Activated T-helper 1 cell treated with anti-CD3 and anti-CD28 coated beads, Interleukin-2, amount 50 U/mL, for 16 hours (primary cell): ENCODE data around the gene CIDEA.
"Not testable (repeated sequence)": the region's sequence is repeated elsewhere in the genome, so short reads cannot be mapped to it uniquely, and the experiment has no call there.

Experiments
- DNase-seq, 2 donors: peaks; one replicate each; pipeline ENCODE4 v3.0.0-alpha.2; 2020; ENCODE audit warnings: low read depth in 1 of 2, low spot score in 1 of 2

CIDEA gene

GRCh38 chr18:12238826-12239225 lies 15.3 kb upstream of the CIDEA start:
- no peak for DNase-seq

GRCh38 chr18:12239431-12239830 lies 14.7 kb upstream of the CIDEA start:
- no peak for DNase-seq

GRCh38 chr18:12242658-12243260 lies 11.4 kb upstream of the CIDEA start:
- no peak for DNase-seq

GRCh38 chr18:12243272-12243671 lies 10.9 kb upstream of the CIDEA start:
- not testable (repeated sequence) for DNase-seq

- DNase-seq, result no peak
These were observed 8.4 kb upstream of the CIDEA start for GRCh38 chr18:12245793-12246135.

GRCh38 chr18:12246849-12247808 lies 7.0 kb upstream of the CIDEA start:
- no peak for DNase-seq

GRCh38 chr18:12247946-12248345 lies 6.2 kb upstream of the CIDEA start:
- DNase-seq, result no peak

- DNase-seq, result no peak
These were observed 5.0 kb upstream of the CIDEA start for GRCh38 chr18:12248926-12249720.

- DNase-seq, result no peak
These were observed 2.9 kb upstream of the CIDEA start for GRCh38 chr18:12251311-12251710.

- DNase-seq, result no peak
These were observed 2.1 kb upstream of the CIDEA start for GRCh38 chr18:12252061-12252460.

- no peak for DNase-seq
These were observed 1.1 kb upstream of the CIDEA start for GRCh38 chr18:12253027-12253426.

GRCh38 chr18:12253663-12254135 lies 462 bp upstream of the CIDEA start:
- DNase-seq, result no peak

GRCh38 chr18:12254820-12255511 lies 805 bp downstream of the CIDEA start:
- no peak for DNase-seq

- DNase-seq, result no peak
These were observed 1.5 kb downstream of the CIDEA start for GRCh38 chr18:12255626-12256026.

- DNase-seq, result no peak
These were observed 2.8 kb downstream of the CIDEA start for GRCh38 chr18:12256951-12257350.

- DNase-seq, result no peak
These were observed 4.0 kb downstream of the CIDEA start for GRCh38 chr18:12257996-12258718.

GRCh38 chr18:12258719-12259705 lies 4.9 kb downstream of the CIDEA start:
- no peak for DNase-seq

GRCh38 chr18:12262748-12263147 lies 8.6 kb downstream of the CIDEA start:
- DNase-seq, result no peak

- DNase-seq, result no peak
These were observed 10.7 kb downstream of the CIDEA start for GRCh38 chr18:12264864-12265263.
